ENCODE data around the gene DPF3. TPM values are rescaled to one million over a fixed set of nuclear protein-coding genes. Genes with fewer than 3 reads are reported as not detected.

Gene DPF3
- total and polyA plus RNA-seq, 2 experiments from 2014 or later, result 6.8 to 7.9 TPM

DNA sequence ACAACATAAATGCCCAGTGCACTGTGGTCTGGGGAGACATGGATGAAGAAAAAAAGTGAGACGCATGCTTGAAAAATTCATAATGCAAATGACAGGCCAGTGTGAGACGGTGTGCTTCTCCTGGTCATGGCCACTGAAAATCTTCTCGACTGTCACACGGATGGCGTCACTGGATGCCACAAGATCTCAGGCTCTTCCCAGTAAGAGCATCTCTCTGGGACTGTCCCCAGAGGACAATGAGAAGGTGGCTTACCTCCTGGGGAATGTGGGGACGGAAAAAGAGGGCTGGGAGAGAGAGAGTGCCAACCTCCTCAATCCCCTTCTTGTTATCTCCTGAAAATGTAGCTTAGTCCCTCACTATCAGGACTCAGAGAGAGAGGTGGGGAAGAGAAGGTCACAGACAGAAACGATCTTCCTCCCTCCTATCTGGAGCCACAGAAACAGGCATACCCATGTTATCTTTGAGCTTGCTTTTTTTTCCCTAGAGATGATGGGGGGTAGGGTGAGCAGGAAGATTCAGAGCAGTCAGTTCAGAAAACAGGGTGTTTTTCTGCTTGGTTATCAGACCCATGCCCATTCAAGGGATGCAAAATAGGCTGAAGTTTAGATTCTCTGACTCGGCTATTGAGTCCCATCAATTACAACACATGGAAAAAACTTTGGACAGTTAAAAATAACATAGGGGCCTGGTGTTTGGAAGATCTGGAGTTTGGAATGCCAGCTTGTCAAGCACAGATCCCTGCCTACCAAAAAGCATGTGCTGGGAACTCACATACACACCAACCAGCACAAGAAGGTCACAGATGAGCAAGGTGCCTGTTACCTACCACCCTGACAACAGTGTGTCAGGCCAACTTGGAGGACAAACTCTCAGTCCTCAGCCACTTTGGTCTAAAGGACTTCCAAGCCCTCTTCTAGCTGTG, 24.2 kb downstream of the DPF3 start:
- in situ Hi-C loops (cut with MboI), result no loop called here
- no peak overlapping the region for H3K4me2 ChIP-seq (ENCODE audit: unreplicated experiment)
- H3K9ac ChIP-seq, result no peak overlapping the region

DNA sequence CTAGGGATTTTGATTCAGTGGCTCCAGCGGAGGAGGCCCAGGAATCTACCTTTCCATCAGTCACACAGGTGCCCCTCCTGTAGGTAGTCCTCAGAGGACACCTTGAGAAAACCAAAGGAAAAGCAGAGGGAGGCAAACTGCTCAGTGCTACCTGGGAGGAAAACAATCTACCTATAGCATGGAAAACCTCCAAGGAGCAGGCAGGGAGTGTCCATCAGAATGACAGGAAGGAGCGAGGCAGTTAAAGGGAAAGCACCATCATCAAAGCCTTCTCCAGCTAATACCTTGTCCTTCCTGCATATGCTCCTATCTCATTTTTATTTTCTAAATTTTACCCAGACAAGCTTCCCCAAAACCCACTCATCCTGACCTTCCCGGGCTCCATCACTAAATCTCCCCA, 25.4 kb downstream of the DPF3 start:
- Histone ChIP-seq H3K4me1 (ENCODE audit: insufficient read depth) (no peaks in the 10 kb centered on the region), H3K27me3 (replicated peaks; ENCODE audit: insufficient read depth) (no peaks in the 10 kb centered on the region), H3K79me2 (ENCODE audit: insufficient read depth) (peaks cover 89% of the 10 kb centered on the region), H3K9ac (no peak overlapping the region), H3K9me3 (ENCODE audit: low read depth) (no peaks in the 10 kb centered on the region), H3F3A (ENCODE audit: insufficient read depth) (no peaks in the 10 kb centered on the region), H3K4me2 (ENCODE audit: unreplicated experiment) (no peak overlapping the region), H3K4me3 (no peak overlapping the region), H3K27ac (no peak overlapping the region), H2AFZ (no peak overlapping the region), H4K20me1 (ENCODE audit: insufficient read depth) (no peaks in the 10 kb centered on the region; the same call in 1 of the 2 replicates), H3K9me2 (ENCODE audit: insufficient read depth) (no peaks in the 10 kb centered on the region), H3K36me3 (ENCODE audit: low read depth) (no peaks in the 10 kb centered on the region)
- no peak for TF ChIP-seq EZH2phosphoT487 (IDR thresholded peaks at IDR 0.05; ENCODE audit: insufficient read depth, low read depth)
- TF ChIP-seq EZH2 (IDR thresholded peaks at IDR 0.05; ENCODE audit: insufficient read depth, poor library complexity, severe bottlenecking), result no peak
- in situ Hi-C loops (cut with MboI), result no loop called here
- DNase-seq, result no peak
- WGBS, 2 experiments (ENCODE audit: low coverage in 1 of 2, low lambda C conversion rate in 2 of 2, missing lambda C conversion rate in 2 of 2), result 78 to 93% methylated on average over 3 of the region's 3 CpGs

More for the DNA sequence above, 24.2 kb downstream of the DPF3 start:
- Histone ChIP-seq H3K9me2 (ENCODE audit: insufficient read depth) (no peaks in the 10 kb centered on the region), H2AFZ (no peak overlapping the region), H3K4me1 (ENCODE audit: insufficient read depth) (no peaks in the 10 kb centered on the region), H3K27ac (no peak overlapping the region), H3K27me3 (replicated peaks; ENCODE audit: insufficient read depth) (no peaks in the 10 kb centered on the region), H3K36me3 (ENCODE audit: low read depth) (no peaks in the 10 kb centered on the region), H3F3A (ENCODE audit: insufficient read depth) (no peaks in the 10 kb centered on the region), H3K9me3 (ENCODE audit: low read depth) (no peaks in the 10 kb centered on the region), H3K79me2 (ENCODE audit: insufficient read depth) (peaks cover 87% of the 10 kb centered on the region), H4K20me1 (ENCODE audit: insufficient read depth) (no peaks in the 10 kb centered on the region; the same call in 1 of the 2 replicates), H3K4me3 (no peak overlapping the region)
- WGBS, 2 experiments (ENCODE audit: low coverage in 1 of 2, low lambda C conversion rate in 2 of 2, missing lambda C conversion rate in 2 of 2), result 60 to 64% methylated on average over 8 of the region's 8 CpGs
- no peak for DNase-seq
- TF ChIP-seq EZH2 (IDR thresholded peaks at IDR 0.05; ENCODE audit: insufficient read depth, poor library complexity, severe bottlenecking) (no peak), EZH2phosphoT487 (IDR thresholded peaks at IDR 0.05; ENCODE audit: insufficient read depth, low read depth) (no peak)

DNA sequence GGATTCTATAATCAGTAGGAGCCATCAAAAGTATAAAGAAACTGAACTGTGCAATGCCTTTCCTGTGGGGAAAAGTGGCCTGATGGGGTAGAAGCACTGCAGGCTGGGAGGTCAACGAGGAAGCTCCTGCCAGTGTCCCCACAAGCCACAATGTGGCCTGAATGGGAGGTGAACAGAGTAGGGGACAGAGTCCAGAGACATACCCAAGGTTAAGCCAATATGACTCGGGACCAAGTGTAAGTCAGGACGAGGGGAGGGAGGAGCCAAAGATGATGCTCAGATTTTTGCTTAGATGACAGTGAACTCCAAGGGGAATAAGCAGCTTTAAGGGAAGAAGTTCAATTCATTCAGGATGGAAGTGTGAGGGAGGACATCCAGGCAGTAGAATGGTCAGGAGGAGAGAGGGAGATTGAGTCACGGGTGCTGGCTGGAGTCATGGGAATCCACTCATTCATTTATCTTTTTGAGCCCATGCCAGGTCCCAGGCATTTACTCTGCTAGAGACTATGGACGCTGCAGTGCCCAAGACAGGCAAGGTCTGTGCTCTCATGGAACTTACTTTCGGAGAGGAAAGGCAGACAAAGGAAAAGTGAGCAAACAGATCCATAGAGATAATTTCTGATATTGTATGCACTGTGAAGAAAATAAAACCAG, 29.1 kb downstream of the DPF3 start:
- Histone ChIP-seq H3K27me3 (replicated peaks; ENCODE audit: insufficient read depth) (no peaks in the 10 kb centered on the region), H3K4me3 (no peak overlapping the region), H3K9me2 (ENCODE audit: insufficient read depth) (no peaks in the 10 kb centered on the region), H3K9ac (no peak overlapping the region), H3K36me3 (ENCODE audit: low read depth) (no peaks in the 10 kb centered on the region), H3F3A (ENCODE audit: insufficient read depth) (no peaks in the 10 kb centered on the region), H2AFZ (no peak overlapping the region), H3K79me2 (ENCODE audit: insufficient read depth) (peaks cover 98% of the 10 kb centered on the region), H3K4me2 (ENCODE audit: unreplicated experiment) (no peak overlapping the region), H3K27ac (no peak overlapping the region), H3K4me1 (ENCODE audit: insufficient read depth) (peaks cover 3% of the 10 kb centered on the region; the same call in 1 of the 2 replicates), H4K20me1 (ENCODE audit: insufficient read depth) (no peaks in the 10 kb centered on the region; the same call in 1 of the 2 replicates), H3K9me3 (ENCODE audit: low read depth) (no peaks in the 10 kb centered on the region)
- 74 to 80% methylated on average over 6 of the region's 6 CpGs for WGBS, 2 experiments (ENCODE audit: low coverage in 1 of 2, low lambda C conversion rate in 2 of 2, missing lambda C conversion rate in 2 of 2)
- TF ChIP-seq EZH2phosphoT487 (IDR thresholded peaks at IDR 0.05; ENCODE audit: insufficient read depth, low read depth) (no peak), EZH2 (IDR thresholded peaks at IDR 0.05; ENCODE audit: insufficient read depth, poor library complexity, severe bottlenecking) (no peak)
- DNase-seq, result peak; percentile 47
- in situ Hi-C loops (cut with MboI), result no loop called here

DNA sequence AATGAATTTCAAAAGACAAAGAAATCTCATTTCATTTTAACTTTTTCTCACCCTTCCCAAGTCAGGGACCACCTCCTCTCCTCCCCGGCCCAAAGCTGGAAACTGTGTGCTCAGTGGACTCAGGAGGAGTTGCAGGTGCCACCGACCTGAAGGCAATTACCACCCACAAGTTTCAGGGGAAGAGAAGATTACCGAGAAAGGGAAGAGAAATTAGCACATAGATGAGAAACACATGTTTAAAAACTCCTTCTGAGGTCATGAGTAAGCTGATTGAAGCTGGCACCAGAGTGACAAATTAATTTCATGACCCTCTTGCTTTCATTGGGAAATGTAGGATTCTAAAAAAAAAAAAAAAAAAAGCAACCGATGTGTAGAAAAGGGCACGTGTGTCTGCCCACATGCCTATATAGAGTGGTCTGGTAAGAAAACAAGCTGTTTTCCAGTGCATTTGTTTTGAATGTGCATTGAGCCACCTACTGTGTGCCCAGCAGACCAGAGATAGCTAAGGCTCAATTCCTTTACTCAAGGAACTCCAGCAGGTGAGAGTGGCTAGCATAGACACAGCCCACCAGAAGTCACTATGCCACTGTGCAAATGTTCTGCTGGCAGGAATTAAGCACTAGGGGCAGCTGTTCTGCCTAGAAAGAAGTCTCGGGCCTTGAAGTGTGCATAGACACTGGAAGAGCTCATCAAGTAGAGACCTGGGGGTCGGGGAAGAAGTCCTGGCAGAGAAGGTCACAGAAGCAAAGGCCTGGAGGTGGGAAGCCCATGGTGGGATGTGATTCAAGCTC, 30.5 kb downstream of the DPF3 start:
- in situ Hi-C loops (cut with MboI), result no loop called here
- H3K36me3 ChIP-seq (ENCODE audit: low read depth), result no peaks in the 10 kb centered on the region
- H3K79me2 ChIP-seq (ENCODE audit: insufficient read depth), result peaks cover 98% of the 10 kb centered on the region
- H3K4me1 ChIP-seq (ENCODE audit: insufficient read depth), result peaks cover 3% of the 10 kb centered on the region; the same call in 1 of the 2 replicates
- H3F3A ChIP-seq (ENCODE audit: insufficient read depth), result no peaks in the 10 kb centered on the region
- H3K27me3 ChIP-seq (replicated peaks; ENCODE audit: insufficient read depth), result no peaks in the 10 kb centered on the region
- no peak overlapping the region for H3K9ac ChIP-seq
- H3K4me2 ChIP-seq (ENCODE audit: unreplicated experiment), result no peak overlapping the region
- WGBS, 2 experiments (ENCODE audit: low coverage in 1 of 2, low lambda C conversion rate in 2 of 2, missing lambda C conversion rate in 2 of 2), result 24 to 25% methylated on average over 7 of the region's 7 CpGs
- TF ChIP-seq EZH2phosphoT487 (IDR thresholded peaks at IDR 0.05; ENCODE audit: insufficient read depth, low read depth) (no peak), EZH2 (IDR thresholded peaks at IDR 0.05; ENCODE audit: insufficient read depth, poor library complexity, severe bottlenecking) (no peak)
- H4K20me1 ChIP-seq (ENCODE audit: insufficient read depth), result no peaks in the 10 kb centered on the region; the same call in 1 of the 2 replicates
- no peak overlapping the region for H3K27ac ChIP-seq
- H2AFZ ChIP-seq, result no peak overlapping the region
- DNase-seq, result peak; percentile 44
- H3K4me3 ChIP-seq, result no peak overlapping the region
- no peaks in the 10 kb centered on the region for H3K9me3 ChIP-seq (ENCODE audit: low read depth)
- no peaks in the 10 kb centered on the region for H3K9me2 ChIP-seq (ENCODE audit: insufficient read depth)

All from GM23248 (cell line).